GM23338 (cell line): ENCODE measurements around the gene DESI1. TPM values are rescaled to one million over a fixed set of nuclear protein-coding genes. Genes with fewer than 3 reads are reported as not detected.

Source experiments
- ATAC-seq: fragments of 200-7000 bp; cut with Tn5 transposase; 3 replicates; pipeline ENCODE4 v1.9.1; 2020
- DNase-seq: peaks from one replicate; pipeline ENCODE4 v3.0.0-alpha.2; 2015; ENCODE audit warnings: low spot score
- H2AFZ ChIP-seq: fragments of 200-600 bp; sonication (generic); 2 replicates; pipeline ENCODE4 v1.8.0; 2016; ENCODE audit warnings: antibody characterized with exemption, mild to moderate bottlenecking, moderate library complexity
- H3F3A ChIP-seq: fragments of 200-600 bp; sonication (generic); replicated peaks from 2 replicates; pipeline ENCODE4 v1.8.0; 2017; ENCODE audit warnings: antibody characterized with exemption, mixed run types, low read depth
- H3K27ac ChIP-seq: fragments of 200-600 bp; sonication (generic); 2 replicates; pipeline ENCODE4 v1.6.1; 2016; ENCODE audit warnings: low read depth
- H3K27me3 ChIP-seq: fragments of 200-600 bp; sonication (generic); 2 replicates; pipeline ENCODE4 v1.8.0; 2016; ENCODE audit warnings: mild to moderate bottlenecking, mixed run types, moderate library complexity; ENCODE audit not compliant: insufficient read depth
- H3K36me3 ChIP-seq: fragments of 200-600 bp; sonication (generic); 2 replicates; pipeline ENCODE4 v1.8.0; 2016; ENCODE audit warnings: mild to moderate bottlenecking; ENCODE audit not compliant: insufficient read depth
- H3K4me1 ChIP-seq: fragments of 200-600 bp; sonication (generic); 2 replicates; pipeline ENCODE4 v1.8.0; 2016; ENCODE audit warnings: mild to moderate bottlenecking, moderate library complexity; ENCODE audit not compliant: insufficient read depth
- H3K4me2 ChIP-seq: fragments of 200-600 bp; sonication (generic); 2 replicates; pipeline ENCODE4 v1.7.1; 2017; ENCODE audit warnings: mixed run types
- H3K4me3 ChIP-seq: fragments of 200-600 bp; sonication (generic); 2 replicates; pipeline ENCODE4 v1.6.1; 2016; ENCODE audit warnings: mixed run types
- H3K79me2 ChIP-seq: fragments of 200-600 bp; sonication (generic); replicated peaks from 2 replicates; pipeline ENCODE4 v1.8.0; 2017; ENCODE audit warnings: mild to moderate bottlenecking; ENCODE audit not compliant: insufficient read depth
- H3K9me2 ChIP-seq: fragments of 200-600 bp; sonication (generic); 2 replicates; pipeline ENCODE4 v1.8.0; 2017; ENCODE audit not compliant: insufficient read depth
- H4K20me1 ChIP-seq: fragments of 200-600 bp; sonication (generic); replicated peaks from 2 replicates; pipeline ENCODE4 v1.8.0; 2017; ENCODE audit warnings: mild to moderate bottlenecking; ENCODE audit not compliant: insufficient read depth
- H3K27ac Mint-ChIP-seq: 2 replicates; pipeline ENCODE4 v1.8.0; 2020; ENCODE audit warnings: inconsistent platforms, mild to moderate bottlenecking, moderate library complexity, mixed read lengths
- H3K27me3 Mint-ChIP-seq: 3 replicates; pipeline ENCODE4 v1.8.0; 2022; ENCODE audit warnings: low read depth, mild to moderate bottlenecking, moderate library complexity, mixed read lengths, inconsistent platforms; ENCODE audit not compliant: insufficient read depth, poor library complexity
- H3K36me3 Mint-ChIP-seq: 3 replicates; pipeline ENCODE4 v1.8.0; 2021; ENCODE audit warnings: low read depth, mild to moderate bottlenecking, inconsistent platforms, moderate library complexity, mixed read lengths
- H3K4me1 Mint-ChIP-seq: 3 replicates; pipeline ENCODE4 v1.8.0; 2020; ENCODE audit warnings: mild to moderate bottlenecking, inconsistent platforms, mixed read lengths
- H3K4me3 Mint-ChIP-seq: 3 replicates; pipeline ENCODE4 v1.8.0; 2021; ENCODE audit warnings: moderate library complexity, mild to moderate bottlenecking, inconsistent platforms, mixed read lengths
- H3K9me3 Mint-ChIP-seq: 3 replicates; pipeline ENCODE4 v1.8.0; 2020; ENCODE audit warnings: moderate library complexity, mild to moderate bottlenecking, inconsistent platforms, mixed read lengths
- CREB1 ChIP-seq: fragments of 250-450 bp; sonication (Bioruptor Pico); IDR thresholded peaks from 2 replicates; pipeline ENCODE4 v1.5.0; 2020; ENCODE audit warnings: low read depth, mild to moderate bottlenecking, moderate library complexity
- EZH2 ChIP-seq: fragments of 200-600 bp; sonication (generic); IDR thresholded peaks from one replicate; pipeline ENCODE4 v1.8.0; 2017; ENCODE audit warnings: antibody characterized with exemption, mild to moderate bottlenecking, low read depth; ENCODE audit not compliant: unreplicated experiment
- NANOG ChIP-seq: IDR thresholded peaks from 2 replicates; pipeline ENCODE4 v1.6.1; 2016; ENCODE audit warnings: antibody characterized with exemption, borderline replicate concordance
- POLR2AphosphoS5 ChIP-seq: IDR thresholded peaks from 2 replicates; pipeline ENCODE4 v1.6.1; 2016; ENCODE audit warnings: antibody characterized with exemption, low read depth
- REST ChIP-seq: IDR thresholded peaks from one replicate; pipeline ENCODE4 v1.6.1; 2018; ENCODE audit warnings: antibody characterized with exemption; ENCODE audit not compliant: unreplicated experiment
- ZNF331 ChIP-seq: fragments of 250-450 bp; sonication (Bioruptor Pico); IDR thresholded peaks from 2 replicates; pipeline ENCODE4 v1.5.0; 2020; ENCODE audit warnings: low read depth, mild to moderate bottlenecking, moderate library complexity
- ZNF462 ChIP-seq: fragments of 250-450 bp; sonication (Bioruptor Pico); IDR thresholded peaks from 2 replicates; pipeline ENCODE4 v1.5.0; 2020; ENCODE audit warnings: mild to moderate bottlenecking, moderate library complexity
- polyA plus RNA-seq: library from polyadenylated mRNA; unstranded; fragments of >200 nt; fragmentation: Nextera tagmentation; extraction: Ambion mirVana; gene quantifications from 2 replicates; pipeline ENCODE4 v1.2.1, GENCODE V29; 2016
- total RNA-seq: library from RNA; depleted of rRNA; stranded (reverse); fragments of >200 nt; shearing (Covaris generic); gene quantifications from 2 replicates; pipeline ENCODE4 v1.2.3, GENCODE V29; 2014

Gene DESI1
- total and polyA plus RNA-seq, 2 experiments from 2014 or later, result 33.7 to 53.8 TPM

- TF ChIP-seq ZNF462 (CRISPR knock-in tag) (no peak), ZNF331 (no peak), POLR2AphosphoS5 (no peak), CREB1 (no peak)
Observed at GRCh38 chr22:41650821-41651220, 30.0 kb upstream of the DESI1 start (continued).

GRCh38 chr22:41650229-41650628 is 29.4 kb upstream of the DESI1 start:
- DNase-seq (no peak), ATAC-seq (no peak)
- Histone ChIP-seq H3K79me2 (peaks cover 20% of the 10 kb centered on the region), H3K27ac (no peak overlapping the region), H3F3A (no peaks in the 10 kb centered on the region), H3K4me1 (no peaks in the 10 kb centered on the region), H3K36me3 (peaks cover 79% of the 10 kb centered on the region), H2AFZ (no peak overlapping the region), H3K4me3 (no peak overlapping the region), H3K9me2 (no peaks in the 10 kb centered on the region), H3K27me3 (no peaks in the 10 kb centered on the region), H4K20me1 (peaks cover 31% of the 10 kb centered on the region), H3K4me2 (no peak overlapping the region)
- no peaks in the 10 kb centered on the region for H3K9me3 Mint-ChIP-seq
- H3K36me3 Mint-ChIP-seq, result peaks cover 91% of the 10 kb centered on the region
- no peaks in the 10 kb centered on the region for H3K27me3 Mint-ChIP-seq
- no peak overlapping the region for H3K4me3 Mint-ChIP-seq
- no peak overlapping the region for H3K27ac Mint-ChIP-seq
- no peaks in the 10 kb centered on the region for H3K4me1 Mint-ChIP-seq
- TF ChIP-seq POLR2AphosphoS5 (no peak), NANOG (no peak), ZNF331 (no peak), EZH2 (no peak), REST (no peak)
